IMR-90 (cell line): ENCODE measurements around the gene CFAP221. TPM values are rescaled to one million over a fixed set of nuclear protein-coding genes. Genes with fewer than 3 reads are reported as not detected.

Source experiments
- ATAC-seq: fragments of 200-7000 bp; cut with Tn5 transposase; 2 replicates; pipeline ENCODE4 v1.9.1; 2020; ENCODE audit warnings: low read depth, mild to moderate bottlenecking, moderate library complexity
- BruUV-seq: library from RNA; stranded (reverse); fragments of 400-500 nt; replicated peaks from 2 replicates; lab custom pipeline; 2021; lab: Mats Ljungman, UMichigan
- CTCF ChIA-PET: fragments of 300-600 bp; formaldehyde crosslinking; extraction: SDS; loops from one replicate; lab custom pipeline; 2021; ENCODE audit warnings: antibody characterized with exemption; lab: Yijun Ruan, JAX
- POLR2A ChIA-PET: fragments of 300-600 bp; sonication (Branson Sonifier 250); formaldehyde crosslinking; loops from one replicate; lab custom pipeline; 2022; ENCODE audit warnings: antibody characterized with exemption; ENCODE audit not compliant: unreplicated experiment; lab: Charles Lee
- DNase-seq: peaks from one replicate; pipeline ENCODE4 v3.0.0; 2013
- H2AFZ ChIP-seq: replicated peaks from 2 replicates; pipeline ENCODE3; 2013; ENCODE audit warnings: low read length, mild to moderate bottlenecking; ENCODE audit not compliant: poor library complexity
- H2AK5ac ChIP-seq: 2 replicates; pipeline ENCODE4 v1.6.1; 2013; ENCODE audit warnings: low read depth, low read length, inconsistent platforms
- H2AK9ac ChIP-seq: replicated peaks from 2 replicates; pipeline ENCODE3; 2013; ENCODE audit warnings: mild to moderate bottlenecking, low read depth, low read length, moderate library complexity; ENCODE audit not compliant: poor library complexity
- H2BK120ac ChIP-seq: 2 replicates; pipeline ENCODE4 v1.6.1; 2013; ENCODE audit warnings: low read depth, low read length, inconsistent platforms
- H2BK15ac ChIP-seq: 3 replicates; pipeline ENCODE4 v1.6.1; 2013; ENCODE audit warnings: low read depth, low read length, inconsistent platforms
- H2BK20ac ChIP-seq: 2 replicates; pipeline ENCODE4 v1.6.1; 2013; ENCODE audit warnings: low read depth, mild to moderate bottlenecking, inconsistent platforms, low read length, moderate library complexity
- H2BK5ac ChIP-seq: 2 replicates; pipeline ENCODE4 v1.6.1; 2013; ENCODE audit warnings: mild to moderate bottlenecking, low read depth, low read length, inconsistent platforms; ENCODE audit not compliant: poor library complexity, severe bottlenecking
- H3K14ac ChIP-seq: replicated peaks from 2 replicates; pipeline ENCODE4 v1.6.1; 2013; ENCODE audit warnings: low read depth, low read length, inconsistent platforms
- H3K18ac ChIP-seq: 2 replicates; pipeline ENCODE4 v1.6.1; 2013; ENCODE audit warnings: low read depth, low read length, control low read depth
- H3K23ac ChIP-seq: 2 replicates; pipeline ENCODE4 v1.6.1; 2013; ENCODE audit warnings: low read depth, low read length, inconsistent platforms
- H3K27ac ChIP-seq: 2 replicates; pipeline ENCODE4 v1.5.1; 2013; ENCODE audit warnings: mild to moderate bottlenecking, control low read depth, low read length; ENCODE audit not compliant: insufficient read depth
- H3K27me3 ChIP-seq: 2 replicates; pipeline ENCODE4 v1.6.1; 2013; ENCODE audit warnings: low read length; ENCODE audit not compliant: control insufficient read depth, insufficient read depth
- H3K36me3 ChIP-seq: 2 replicates; pipeline ENCODE4 v1.6.1; 2013; ENCODE audit warnings: low read length, mixed read lengths; ENCODE audit not compliant: control insufficient read depth, insufficient read depth
- H3K4ac ChIP-seq: 2 replicates; pipeline ENCODE4 v1.6.1; 2013; ENCODE audit warnings: low read depth, low read length, inconsistent platforms
- H3K4me1 ChIP-seq: 2 replicates; pipeline ENCODE4 v1.6.1; 2013; ENCODE audit warnings: low read length, mixed read lengths; ENCODE audit not compliant: control insufficient read depth, insufficient read depth
- H3K4me2 ChIP-seq: 2 replicates; pipeline ENCODE4 v1.6.1; 2013; ENCODE audit warnings: low read depth, mild to moderate bottlenecking, control low read depth, low read length, moderate library complexity
- H3K4me3 ChIP-seq: 2 replicates; pipeline ENCODE4 v1.5.1; 2013; ENCODE audit warnings: low read depth, mild to moderate bottlenecking, control low read depth, low read length, moderate library complexity; ENCODE audit not compliant: insufficient read depth
- H3K56ac ChIP-seq: 2 replicates; pipeline ENCODE4 v1.6.1; 2013; ENCODE audit warnings: low read length, inconsistent platforms; ENCODE audit not compliant: insufficient read depth; ENCODE audit errors: extremely low read depth
- H3K79me1 ChIP-seq, 2 experiments: 2 replicates each; pipeline ENCODE4 v1.6.1; 2013; ENCODE audit warnings: low read length in 2 of 2, inconsistent platforms in 1 of 2, low read depth in 1 of 2
- H3K9ac ChIP-seq: 2 replicates; pipeline ENCODE4 v1.6.1; 2013; ENCODE audit warnings: low read depth, low read length, control low read depth
- H3K9me1 ChIP-seq: 2 replicates; pipeline ENCODE4 v1.6.1; 2013; ENCODE audit warnings: low read length, inconsistent platforms; ENCODE audit not compliant: insufficient read depth
- H3K9me3 ChIP-seq: 2 replicates; pipeline ENCODE4 v1.6.1; 2013; ENCODE audit warnings: low read length; ENCODE audit not compliant: control insufficient read depth, insufficient read depth
- H4K20me1 ChIP-seq: 2 replicates; pipeline ENCODE4 v1.6.1; 2013; ENCODE audit warnings: low read length, inconsistent platforms; ENCODE audit not compliant: insufficient read depth
- H4K5ac ChIP-seq: 2 replicates; pipeline ENCODE4 v1.6.1; 2013; ENCODE audit warnings: mild to moderate bottlenecking, low read depth, low read length, control low read depth
- H4K8ac ChIP-seq, 2 experiments: 2 replicates each; pipeline ENCODE4 v1.6.1; 2013; ENCODE audit warnings: low read depth in 2 of 2, low read length in 2 of 2, control low read depth in 1 of 2, inconsistent platforms in 1 of 2
- H4K91ac ChIP-seq: 2 replicates; pipeline ENCODE4 v1.6.1; 2013; ENCODE audit warnings: low read depth, low read length, inconsistent platforms; ENCODE audit not compliant: insufficient read depth
- BHLHE40 ChIP-seq: fragments of 150-350 bp; IDR thresholded peaks from 2 replicates; pipeline ENCODE4 v1.6.1; 2016; ENCODE audit warnings: mild to moderate bottlenecking, low read depth, low read length
- CEBPB ChIP-seq: IDR thresholded peaks from 2 replicates; pipeline ENCODE4 v1.6.1; 2012; ENCODE audit warnings: low read depth, low read length, improper control_type of control experiment
- MAFK ChIP-seq: IDR thresholded peaks from 2 replicates; pipeline ENCODE4 v1.6.1; 2012; ENCODE audit warnings: low read depth, low read length, improper control_type of control experiment
- MAZ ChIP-seq: IDR thresholded peaks from 2 replicates; pipeline ENCODE4 v1.6.1; 2012; ENCODE audit warnings: low read depth, mild to moderate bottlenecking, low read length, improper control_type of control experiment, moderate library complexity, borderline replicate concordance
- NFE2L2 ChIP-seq: fragments of 150-350 bp; IDR thresholded peaks from 2 replicates; pipeline ENCODE4 v1.6.1; 2016; ENCODE audit warnings: low read depth, mild to moderate bottlenecking, low read length
- RAD21 ChIP-seq: IDR thresholded peaks from 2 replicates; pipeline ENCODE4 v1.6.1; 2012; ENCODE audit warnings: low read length, improper control_type of control experiment
- RCOR1 ChIP-seq: IDR thresholded peaks from 2 replicates; pipeline ENCODE4 v1.6.1; 2012; ENCODE audit warnings: mild to moderate bottlenecking, low read length, improper control_type of control experiment; ENCODE audit not compliant: insufficient replicate concordance
- RFX5 ChIP-seq: IDR thresholded peaks from 2 replicates; pipeline ENCODE4 v1.8.0; 2012; ENCODE audit warnings: low read depth, mild to moderate bottlenecking, low read length, moderate library complexity
- SMC3 ChIP-seq: fragments of 150-350 bp; IDR thresholded peaks from 2 replicates; pipeline ENCODE4 v1.6.1; 2016; ENCODE audit warnings: low read depth, mild to moderate bottlenecking, antibody characterized with exemption, low read length, moderate library complexity
- WGBS, 2 experiments: methylation state at CpG; one replicate each; pipeline versions ENCODE4 v1.1.5 to v1.1.7; 2013; ENCODE audit warnings: missing lambda C conversion rate in 2 of 2; ENCODE audit not compliant: insufficient read length in 1 of 2; ENCODE audit errors: extremely low coverage in 2 of 2; 5-methylcytosine and 5-hydroxymethylcytosine counted together
- dilution Hi-C: fragments of 300-500 bp; cut with HindIII; formaldehyde crosslinking; loops from one replicate; pipeline ENCODE4 v1.14.3; 2018; ENCODE audit warnings: low sequenced_read_pairs; ENCODE audit not compliant: unreplicated experiment
- in situ Hi-C: fragments of 300-500 bp; cut with MboI; formaldehyde crosslinking; loops from 3 replicates; pipeline ENCODE4 v1.14.3; 2019; ENCODE audit warnings: low sequenced_read_pairs, inconsistent platforms, mixed read lengths
- intact Hi-C: fragments of 100-400 bp; cut with micrococcal nuclease; formaldehyde crosslinking; loops from 2 replicates; pipeline ENCODE4 v1.10.0; 2022
- polyA plus RNA-seq, 3 experiments: library from polyadenylated mRNA; depleted of rRNA; stranded (reverse); fragments of >200 nt; gene quantifications; 2 replicates each; pipeline ENCODE4 v1.2.3, GENCODE V29; 2012; ENCODE audit warnings: low replicate concordance in 1 of 3
- total RNA-seq: library from RNA; depleted of rRNA; stranded (reverse); fragments of >200 nt; gene quantifications from 2 replicates; pipeline ENCODE4 v1.2.3, GENCODE V29; 2012
- TF ChIP-seq, protein P1 (sequence below): conservative IDR thresholded peaks from 2 replicates; pipeline ENCODE4 v1.5.1; 2012; ENCODE audit warnings: mild to moderate bottlenecking, low read depth, low read length, improper control_type of control experiment
- TF ChIP-seq, protein P2 (sequence below): fragments of 150-350 bp; IDR thresholded peaks from 2 replicates; pipeline ENCODE4 v1.6.1; 2016; ENCODE audit warnings: low read depth, mild to moderate bottlenecking, low read length, moderate library complexity, borderline replicate concordance

CFAP221 gene
- total and polyA plus RNA-seq, 2 of the 4 experiments (the other 2 are of a cell fraction), result not detected

DNA sequence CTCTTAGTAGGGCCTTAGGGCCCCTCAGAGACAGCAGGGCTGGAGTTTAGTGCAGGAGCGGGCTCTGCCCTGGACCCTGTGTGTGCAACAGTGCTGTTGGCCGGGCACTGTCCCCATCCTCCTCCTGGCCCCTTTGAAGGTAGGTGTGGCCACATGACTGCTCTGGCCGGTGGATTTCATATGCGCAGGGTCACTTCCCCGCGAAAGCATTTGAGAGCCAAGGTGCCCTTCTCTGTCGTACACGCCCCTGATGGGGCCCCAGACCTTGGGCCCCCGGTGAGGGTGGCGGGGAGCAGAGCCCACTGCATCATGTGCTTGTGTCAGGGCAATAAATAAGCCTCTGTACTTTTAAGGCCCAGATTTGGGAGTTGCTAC, 150.2 kb downstream of the CFAP221 start:
- dilution Hi-C loops (no loop called here), intact Hi-C loops (no loop called here), in situ Hi-C loops (no loop called here)
- no peak overlapping the region for H3K27ac ChIP-seq
- H3K4me2 ChIP-seq, result no peak overlapping the region; the same call in 1 of the 2 replicates
- H3K9ac ChIP-seq, result no peak overlapping the region
- H4K20me1 ChIP-seq, result no peaks in the 10 kb centered on the region
- H3K14ac ChIP-seq, result no peak overlapping the region
- no peaks in the 10 kb centered on the region for H3K9me3 ChIP-seq
- H2BK5ac ChIP-seq, result no peak overlapping the region
- no peaks in the 10 kb centered on the region for H3K36me3 ChIP-seq
- no peak overlapping the region for H2BK15ac ChIP-seq
- H4K91ac ChIP-seq, result no peak overlapping the region
- no peak overlapping the region for H2BK120ac ChIP-seq
- no peak overlapping the region for H2AFZ ChIP-seq
- no peak overlapping the region for H4K5ac ChIP-seq
- peaks cover 25% of the 10 kb centered on the region for H3K27me3 ChIP-seq
- H2AK5ac ChIP-seq, result no peak overlapping the region
- no peak overlapping the region for H2BK20ac ChIP-seq
- peak; percentile 4; the same call in 1 of the 2 replicates for ATAC-seq
- no peak overlapping the region for H3K18ac ChIP-seq
- H2AK9ac ChIP-seq, result no peak overlapping the region
- H3K56ac ChIP-seq, result no peak overlapping the region
- CTCF ChIA-PET, result interaction anchor here (1.0 kb wide), 1 partner anchor 9 kb away, joined by 7 read pairs; no protein-coding TSS in a partner anchor
- no peak for DNase-seq
- TF ChIP-seq, protein P1, sequence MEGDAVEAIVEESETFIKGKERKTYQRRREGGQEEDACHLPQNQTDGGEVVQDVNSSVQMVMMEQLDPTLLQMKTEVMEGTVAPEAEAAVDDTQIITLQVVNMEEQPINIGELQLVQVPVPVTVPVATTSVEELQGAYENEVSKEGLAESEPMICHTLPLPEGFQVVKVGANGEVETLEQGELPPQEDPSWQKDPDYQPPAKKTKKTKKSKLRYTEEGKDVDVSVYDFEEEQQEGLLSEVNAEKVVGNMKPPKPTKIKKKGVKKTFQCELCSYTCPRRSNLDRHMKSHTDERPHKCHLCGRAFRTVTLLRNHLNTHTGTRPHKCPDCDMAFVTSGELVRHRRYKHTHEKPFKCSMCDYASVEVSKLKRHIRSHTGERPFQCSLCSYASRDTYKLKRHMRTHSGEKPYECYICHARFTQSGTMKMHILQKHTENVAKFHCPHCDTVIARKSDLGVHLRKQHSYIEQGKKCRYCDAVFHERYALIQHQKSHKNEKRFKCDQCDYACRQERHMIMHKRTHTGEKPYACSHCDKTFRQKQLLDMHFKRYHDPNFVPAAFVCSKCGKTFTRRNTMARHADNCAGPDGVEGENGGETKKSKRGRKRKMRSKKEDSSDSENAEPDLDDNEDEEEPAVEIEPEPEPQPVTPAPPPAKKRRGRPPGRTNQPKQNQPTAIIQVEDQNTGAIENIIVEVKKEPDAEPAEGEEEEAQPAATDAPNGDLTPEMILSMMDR, result no peak
- TF ChIP-seq NFE2L2 (no peak), MAZ (no peak), SMC3 (no peak), BHLHE40 (no peak), CEBPB (no peak), MAFK (no peak), RFX5 (no peak), RAD21 (no peak), RCOR1 (no peak)
- TF ChIP-seq, protein P2, sequence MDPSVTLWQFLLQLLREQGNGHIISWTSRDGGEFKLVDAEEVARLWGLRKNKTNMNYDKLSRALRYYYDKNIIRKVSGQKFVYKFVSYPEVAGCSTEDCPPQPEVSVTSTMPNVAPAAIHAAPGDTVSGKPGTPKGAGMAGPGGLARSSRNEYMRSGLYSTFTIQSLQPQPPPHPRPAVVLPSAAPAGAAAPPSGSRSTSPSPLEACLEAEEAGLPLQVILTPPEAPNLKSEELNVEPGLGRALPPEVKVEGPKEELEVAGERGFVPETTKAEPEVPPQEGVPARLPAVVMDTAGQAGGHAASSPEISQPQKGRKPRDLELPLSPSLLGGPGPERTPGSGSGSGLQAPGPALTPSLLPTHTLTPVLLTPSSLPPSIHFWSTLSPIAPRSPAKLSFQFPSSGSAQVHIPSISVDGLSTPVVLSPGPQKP, result no peak
- 69% methylated on average over 2 of the region's 10 CpGs; no CpG with 5 or more reads in 1 of the 2 experiments for WGBS, 2 experiments
- H3K4me1 ChIP-seq, result peaks cover 6% of the 10 kb centered on the region
- H3K9me1 ChIP-seq, result peaks cover 7% of the 10 kb centered on the region; the same call in 1 of the 2 replicates
- no TSS peak for BruUV-seq
- H4K8ac ChIP-seq, result no peak overlapping the region
- H3K23ac ChIP-seq, result no peak overlapping the region
- no peak overlapping the region for H3K4ac ChIP-seq
- H3K79me1 ChIP-seq, result no peaks in the 10 kb centered on the region
- POLR2A ChIA-PET, result no interaction called here
- no peak overlapping the region for H3K4me3 ChIP-seq
